HepG2 (cell line): ENCODE results near the gene ARHGAP19. TPM values are rescaled to one million over a fixed set of nuclear protein-coding genes. Genes with fewer than 3 reads are reported as not detected.

Experiments
- AFF4 ChIP-seq: sonication (generic); formaldehyde crosslinking; IDR thresholded peaks from 2 replicates; pipeline ENCODE4 v1.4.0; 2020; ENCODE audit warnings: missing genetic modification reagents
- ARID5B ChIP-seq: IDR thresholded peaks from 2 replicates; pipeline ENCODE4 v1.4.0; 2020; ENCODE audit warnings: mild to moderate bottlenecking, missing genetic modification reagents
- GPN1 ChIP-seq: sonication (generic); formaldehyde crosslinking; IDR thresholded peaks from 2 replicates; pipeline ENCODE4 v1.5.1; 2020; ENCODE audit warnings: missing genetic modification reagents, borderline replicate concordance
- KDM3A ChIP-seq: IDR thresholded peaks from 2 replicates; pipeline ENCODE4 v1.6.1; 2018; ENCODE audit warnings: low read depth, missing compliant biosample characterization
- KDM5B ChIP-seq: sonication (generic); formaldehyde crosslinking; IDR thresholded peaks from 2 replicates; pipeline ENCODE4 v1.4.0; 2020; ENCODE audit warnings: missing genetic modification reagents, mild to moderate bottlenecking, borderline replicate concordance
- MAF1 ChIP-seq: sonication (generic); formaldehyde crosslinking; IDR thresholded peaks from 2 replicates; pipeline ENCODE4 v1.5.0; 2020; ENCODE audit warnings: missing genetic modification reagents, borderline replicate concordance
- MIER2 ChIP-seq: IDR thresholded peaks from 2 replicates; pipeline ENCODE4 v1.6.1; 2016; ENCODE audit warnings: missing biosample characterization, missing genetic modification reagents
- NFKB2 ChIP-seq: sonication (generic); formaldehyde crosslinking; IDR thresholded peaks from 2 replicates; pipeline ENCODE4 v1.4.0; 2020; ENCODE audit warnings: missing genetic modification reagents, borderline replicate concordance
- SPEN ChIP-seq: sonication (generic); formaldehyde crosslinking; IDR thresholded peaks from 2 replicates; pipeline ENCODE4 v1.5.1; 2020; ENCODE audit warnings: low read depth, mild to moderate bottlenecking, missing genetic modification reagents
- ZBTB14 ChIP-seq: sonication (generic); formaldehyde crosslinking; IDR thresholded peaks from 2 replicates; pipeline ENCODE4 v1.4.0; 2020; ENCODE audit warnings: missing genetic modification reagents
- ZBTB39 ChIP-seq: sonication (generic); formaldehyde crosslinking; IDR thresholded peaks from 2 replicates; pipeline ENCODE4 v1.5.0; 2020; ENCODE audit warnings: missing genetic modification reagents
- ZEB1 ChIP-seq: IDR thresholded peaks from 2 replicates; pipeline ENCODE4 v1.6.1; 2012; ENCODE audit warnings: mild to moderate bottlenecking, low read depth, inconsistent platforms; ENCODE audit not compliant: insufficient replicate concordance
- ZNF3 ChIP-seq: IDR thresholded peaks from 2 replicates; pipeline ENCODE4 v1.7.0; 2017; ENCODE audit warnings: inconsistent platforms
- ZNF746 ChIP-seq: sonication (generic); formaldehyde crosslinking; IDR thresholded peaks from 2 replicates; pipeline ENCODE4 v1.8.0; 2022; ENCODE audit warnings: mild to moderate bottlenecking, missing genetic modification reagents
- ZNF839 ChIP-seq: sonication (generic); formaldehyde crosslinking; IDR thresholded peaks from 2 replicates; pipeline ENCODE4 v1.4.0; 2020; ENCODE audit warnings: missing genetic modification reagents, mild to moderate bottlenecking, borderline replicate concordance
- ZSCAN30 ChIP-seq: sonication (generic); formaldehyde crosslinking; IDR thresholded peaks from 2 replicates; pipeline ENCODE4 v1.5.0; 2020; ENCODE audit warnings: mild to moderate bottlenecking, missing genetic modification reagents
- polyA plus RNA-seq, 8 experiments: library from polyadenylated mRNA; depleted of rRNA in 3 of 8; stranded (reverse) in 7 of 8; unstranded in 1 of 8; fragments of >200 nt; fragmentation: Illumina TruSeq in 4 of 8; extraction: Trizol in 4 of 8; gene quantifications; 2 replicates each; pipeline versions ENCODE4 v1.2.1 to v1.2.3, GENCODE V29; 2011 to 2016; ENCODE audit warnings: low read depth in 4 of 8, missing spikeins in 1 of 8, mixed read lengths in 1 of 8; ENCODE audit not compliant: insufficient read depth in 1 of 8
- total RNA-seq, 5 experiments: library from RNA; depleted of rRNA; stranded (reverse); fragments of >200 nt; fragmentation: Illumina TruSeq; extraction: Trizol; gene quantifications; 2 replicates each; pipeline ENCODE4 v1.2.3, GENCODE V29; 2016; ENCODE audit warnings: low read depth in 1 of 5

The ARHGAP19 gene
- total and polyA plus RNA-seq, 2 of the 13 experiments (the other 11 are each of a cell fraction or from before 2014, with no cell fraction given) = 7.6 to 10.0 TPM

- 0 out of 2 replicates have a peak, but pooled peaks have one; percentile 28 for TF ChIP-seq MIER2 (CRISPR knock-in tag)
- no peak for TF ChIP-seq ZEB1
- no peak for TF ChIP-seq ZNF3 (CRISPR knock-in tag)
- no peak for TF ChIP-seq AFF4
- no peak for TF ChIP-seq SPEN (CRISPR knock-in tag)
- no peak for TF ChIP-seq ZNF839 (CRISPR knock-in tag)
- no peak for TF ChIP-seq GPN1 (CRISPR knock-in tag)
- TF ChIP-seq ARID5B (CRISPR knock-in tag) = no peak
- no peak for TF ChIP-seq MAF1 (CRISPR knock-in tag)
- no peak; the same call in 1 of the 2 replicates for TF ChIP-seq KDM3A (CRISPR knock-in tag)
- TF ChIP-seq NFKB2 (CRISPR knock-in tag) = peak; percentile 24; the same call in 1 of the 2 replicates
- peak; percentile 71 for TF ChIP-seq ZBTB14
- peak; percentile 29; the same call in 1 of the 2 replicates for TF ChIP-seq KDM5B
- TF ChIP-seq ZNF746 (CRISPR knock-in tag) = no peak
- TF ChIP-seq ZSCAN30 = no peak
- no peak for TF ChIP-seq ZBTB39 (CRISPR knock-in tag)
These were observed 96.0 kb downstream of the ARHGAP19 start (continued) for GRCh38 chr10:97196223-97197029.
